Coronary artery (tissue), 2 donors: ENCODE results near the gene CDC25A.

Experiments used
- DNase-seq: peaks from one replicate; pipeline ENCODE4 v3.0.0-alpha.2; 2017; ENCODE audit warnings: low spot score
- H3K27ac ChIP-seq, 2 donors: fragments of 200-600 bp; sonication (generic); one replicate each; pipeline ENCODE4 v1.5.1; 2016 to 2019
- H3K4me3 ChIP-seq: fragments of 200-600 bp; sonication (generic); 2 replicates; pipeline ENCODE4 v1.5.1; 2016; ENCODE audit warnings: mild to moderate bottlenecking, moderate library complexity
- TF ChIP-seq, protein P1 (sequence below): fragments of 200-600 bp; sonication (generic); IDR thresholded peaks from one replicate; pipeline ENCODE4 v1.5.1; 2019; ENCODE audit warnings: antibody characterized with exemption

Gene CDC25A

DNA sequence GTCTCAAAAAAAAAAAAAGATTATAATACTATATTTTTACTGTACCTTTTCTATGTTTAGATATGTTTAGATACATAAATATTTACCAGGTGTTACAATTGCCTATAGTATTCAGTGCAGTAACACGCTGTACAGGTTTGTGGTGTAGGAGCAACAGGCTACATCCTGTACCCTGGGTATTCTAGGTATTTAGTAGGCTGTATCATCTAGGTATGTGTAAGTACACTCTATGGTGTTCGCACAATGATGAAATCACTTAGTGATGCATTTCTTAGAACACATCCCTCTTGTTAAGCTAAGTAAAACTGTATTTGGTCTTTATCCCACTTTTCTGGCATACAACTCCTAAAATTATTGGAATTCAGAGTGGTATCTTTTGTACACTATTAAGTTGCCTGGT is 77.8 kb downstream of the CDC25A start:
- Histone ChIP-seq H3K27ac (no peak overlapping the region), H3K4me3 (no peak overlapping the region)
- TF ChIP-seq, protein P1, sequence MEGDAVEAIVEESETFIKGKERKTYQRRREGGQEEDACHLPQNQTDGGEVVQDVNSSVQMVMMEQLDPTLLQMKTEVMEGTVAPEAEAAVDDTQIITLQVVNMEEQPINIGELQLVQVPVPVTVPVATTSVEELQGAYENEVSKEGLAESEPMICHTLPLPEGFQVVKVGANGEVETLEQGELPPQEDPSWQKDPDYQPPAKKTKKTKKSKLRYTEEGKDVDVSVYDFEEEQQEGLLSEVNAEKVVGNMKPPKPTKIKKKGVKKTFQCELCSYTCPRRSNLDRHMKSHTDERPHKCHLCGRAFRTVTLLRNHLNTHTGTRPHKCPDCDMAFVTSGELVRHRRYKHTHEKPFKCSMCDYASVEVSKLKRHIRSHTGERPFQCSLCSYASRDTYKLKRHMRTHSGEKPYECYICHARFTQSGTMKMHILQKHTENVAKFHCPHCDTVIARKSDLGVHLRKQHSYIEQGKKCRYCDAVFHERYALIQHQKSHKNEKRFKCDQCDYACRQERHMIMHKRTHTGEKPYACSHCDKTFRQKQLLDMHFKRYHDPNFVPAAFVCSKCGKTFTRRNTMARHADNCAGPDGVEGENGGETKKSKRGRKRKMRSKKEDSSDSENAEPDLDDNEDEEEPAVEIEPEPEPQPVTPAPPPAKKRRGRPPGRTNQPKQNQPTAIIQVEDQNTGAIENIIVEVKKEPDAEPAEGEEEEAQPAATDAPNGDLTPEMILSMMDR, result no peak
- no peak for DNase-seq

DNA sequence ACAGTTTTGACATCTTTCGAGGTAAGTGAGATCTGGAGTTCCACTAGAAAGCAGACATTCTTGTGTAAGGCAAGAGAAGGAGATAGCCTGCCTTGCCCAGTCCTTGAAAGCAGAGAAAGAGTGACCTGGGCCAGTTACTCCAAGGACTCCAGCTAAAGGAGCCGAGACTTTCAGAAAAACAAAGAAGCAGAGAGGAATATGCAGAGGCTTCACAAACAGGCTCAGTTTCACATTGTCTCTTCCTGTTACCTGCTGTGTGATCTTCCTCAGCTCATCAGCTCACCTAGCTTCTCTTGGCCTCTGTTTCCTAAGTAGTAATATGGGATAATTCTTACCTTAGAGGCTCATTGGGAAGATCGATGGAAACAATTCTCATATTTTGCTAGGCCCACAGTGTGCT is 81.0 kb downstream of the CDC25A start:
- TF ChIP-seq, protein P1, result no peak
- Histone ChIP-seq H3K4me3 (no peak overlapping the region), H3K27ac (no peak overlapping the region)
- DNase-seq, result no peak
